GM18909 (cell line): Measurements from ENCODE around the gene PLXNA4.

Source experiments
- ATAC-seq: cut with Tn5 transposase; IDR thresholded peaks from one replicate; pipeline ENCODE4 v1.9.1; 2021; ENCODE audit warnings: mild to moderate bottlenecking; ENCODE audit not compliant: unreplicated experiment, poor library complexity

Gene PLXNA4

DNA sequence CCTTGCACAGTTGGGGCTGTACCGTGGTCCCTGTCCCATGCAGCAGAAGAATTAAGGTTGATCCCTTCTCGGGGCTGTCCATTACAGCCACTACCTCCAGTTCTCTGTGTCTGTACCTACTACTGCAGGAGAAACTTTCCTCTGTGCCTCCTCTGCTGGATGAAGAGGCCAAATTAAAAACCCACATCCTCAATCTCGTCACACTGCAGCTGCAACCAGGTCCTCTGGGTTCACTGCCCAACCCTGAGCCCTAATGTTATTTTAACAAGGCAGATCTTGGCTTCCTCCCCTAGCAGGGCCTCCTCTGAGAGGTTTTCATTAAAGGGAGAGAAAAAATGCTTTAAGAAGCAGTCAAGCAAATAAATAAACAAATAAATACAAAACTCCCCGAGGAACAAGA, 66.6 kb downstream of the PLXNA4 start:
- ATAC-seq, result no peak

GRCh38 chr7:132508724-132509353, 67.4 kb downstream of the PLXNA4 start:
- ATAC-seq, result no peak

DNA sequence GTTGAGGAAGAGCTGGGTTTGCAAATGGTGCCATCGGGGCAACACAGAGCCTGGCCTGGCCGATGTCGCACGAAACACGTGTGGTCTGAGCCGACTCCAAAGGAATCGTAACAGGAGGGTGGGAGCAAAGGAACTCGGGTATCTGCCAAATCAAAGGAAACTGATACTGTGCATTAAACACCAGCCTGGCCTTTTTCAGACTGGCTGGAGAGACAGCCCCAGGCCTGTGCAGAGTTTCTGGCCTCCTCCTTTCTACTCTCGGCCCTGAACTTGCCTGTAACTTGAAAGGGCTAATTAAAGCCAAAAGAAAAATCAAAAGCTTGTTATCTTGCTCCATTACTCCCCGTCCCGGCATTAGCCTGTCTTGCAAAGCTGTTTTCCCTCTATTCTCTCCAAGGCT, 71.4 kb downstream of the PLXNA4 start:
- no peak for ATAC-seq

DNA sequence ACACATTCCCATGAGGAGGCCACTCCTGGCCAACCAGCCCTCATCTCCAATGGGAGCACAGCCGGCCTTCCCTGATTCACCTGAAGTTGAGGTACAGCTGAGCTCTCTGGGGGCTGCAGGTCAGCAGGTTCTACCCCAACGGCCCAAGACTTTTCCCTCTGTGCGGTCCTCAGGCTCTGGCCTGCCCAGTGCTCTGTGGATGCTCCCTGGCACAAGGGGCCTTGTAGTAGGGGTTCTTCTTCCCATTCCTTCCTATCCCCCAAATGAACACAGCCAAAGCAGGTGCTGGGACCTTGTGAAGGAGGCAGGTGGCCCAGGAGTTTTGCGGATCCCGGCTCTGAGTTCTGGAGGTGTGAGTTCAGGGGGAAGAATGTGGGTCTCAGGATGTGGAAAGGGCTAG, 72.2 kb downstream of the PLXNA4 start:
- no peak for ATAC-seq

DNA sequence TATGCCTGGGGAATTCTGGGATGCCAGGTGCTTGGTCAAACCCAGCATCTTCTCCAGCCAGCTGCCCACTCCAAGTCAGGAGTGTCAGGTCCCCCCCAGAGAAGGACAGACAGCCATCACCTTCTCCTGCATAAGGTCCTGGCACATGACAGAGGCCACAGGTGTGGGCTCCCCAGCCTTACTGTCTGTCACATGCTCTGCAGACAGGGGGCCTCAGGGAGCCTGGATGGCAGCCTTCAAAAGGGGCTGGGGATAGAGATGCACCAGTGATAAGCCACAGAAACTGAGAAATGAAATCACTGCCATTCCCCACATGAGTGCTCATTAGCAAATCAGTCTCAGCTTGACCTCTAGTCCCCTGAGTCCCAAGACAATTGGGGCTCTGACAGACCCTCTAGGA, 72.9 kb downstream of the PLXNA4 start:
- ATAC-seq, result no peak

DNA sequence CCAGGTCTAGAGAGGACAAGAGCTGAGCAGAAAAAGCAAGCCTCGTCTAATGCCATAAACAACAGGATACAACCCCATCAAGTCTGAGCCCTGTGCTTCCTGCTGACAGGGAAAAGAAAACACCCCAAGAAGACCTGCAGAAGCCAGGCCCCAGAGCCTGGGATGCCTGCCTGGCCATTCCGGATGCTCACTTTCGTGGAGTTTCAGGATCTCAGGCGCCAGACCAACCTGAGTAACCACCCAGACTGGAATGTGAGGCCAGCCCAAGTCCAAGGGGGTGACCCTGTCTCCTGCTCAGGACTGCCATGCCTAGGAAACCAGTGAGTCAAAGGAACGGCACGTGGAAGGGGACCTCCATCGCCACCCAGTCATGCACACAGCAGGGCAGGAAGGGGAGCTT, 74.3 kb downstream of the PLXNA4 start:
- no peak for ATAC-seq

GRCh38 chr7:132500727-132501440, 75.4 kb downstream of the PLXNA4 start:
- ATAC-seq, result no peak

DNA sequence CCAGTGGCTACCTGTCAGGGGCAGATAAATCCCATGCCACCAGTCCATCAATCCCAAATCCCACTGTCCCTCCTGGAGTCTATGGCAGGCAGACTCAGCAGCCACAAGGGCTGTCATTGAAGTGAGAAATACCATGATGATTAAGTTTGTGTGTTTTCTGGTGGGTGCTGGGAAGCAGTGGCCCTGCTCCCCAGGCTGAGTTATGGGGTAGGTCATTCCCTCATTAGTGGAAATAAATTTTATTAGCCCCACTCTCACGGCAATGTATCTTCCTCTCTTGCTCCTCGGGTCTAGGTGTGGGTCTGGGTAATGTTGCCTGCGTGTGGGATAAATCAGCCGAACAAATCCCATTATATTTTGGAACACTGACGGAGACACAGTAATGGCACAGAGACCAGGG, 76.8 kb downstream of the PLXNA4 start:
- no peak for ATAC-seq

DNA sequence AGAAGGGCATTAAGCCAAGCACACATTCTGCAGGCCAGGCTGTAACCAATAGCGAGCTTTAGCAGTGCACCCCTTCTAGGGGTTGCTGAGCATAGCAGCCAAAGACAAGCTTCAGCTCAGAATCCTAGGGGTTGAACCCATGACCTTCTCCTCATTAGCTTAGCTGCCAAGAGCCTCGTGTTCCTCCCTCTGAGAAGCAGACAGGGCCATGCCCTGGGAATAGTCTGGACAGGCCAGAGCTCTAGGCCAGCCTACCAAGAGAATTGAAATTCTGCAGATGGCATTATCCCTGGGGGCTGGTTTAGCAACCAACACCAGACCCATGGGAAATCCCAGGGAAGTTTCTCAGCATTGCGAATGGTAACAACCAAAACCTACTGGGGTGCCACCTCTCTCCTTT, 77.2 kb downstream of the PLXNA4 start:
- ATAC-seq, result no peak

DNA sequence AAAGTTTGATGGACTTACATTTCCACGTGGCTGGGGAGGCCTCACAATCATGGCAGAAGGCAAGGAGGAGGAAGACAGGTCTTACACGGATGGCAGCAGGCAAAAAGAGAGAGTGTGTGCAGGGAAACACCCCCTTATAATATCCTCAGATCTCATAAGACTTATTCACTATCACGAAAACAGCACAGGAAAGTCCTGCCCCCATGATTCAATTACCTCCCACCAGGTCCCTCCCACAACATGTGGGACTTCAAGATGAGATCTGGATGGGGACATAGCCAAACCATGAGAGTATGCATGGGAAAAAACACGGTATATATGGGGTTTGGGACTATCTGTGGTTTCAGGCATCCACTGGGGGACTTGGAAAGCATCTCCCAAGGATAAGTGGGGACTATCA, 78.0 kb downstream of the PLXNA4 start:
- no peak for ATAC-seq

DNA sequence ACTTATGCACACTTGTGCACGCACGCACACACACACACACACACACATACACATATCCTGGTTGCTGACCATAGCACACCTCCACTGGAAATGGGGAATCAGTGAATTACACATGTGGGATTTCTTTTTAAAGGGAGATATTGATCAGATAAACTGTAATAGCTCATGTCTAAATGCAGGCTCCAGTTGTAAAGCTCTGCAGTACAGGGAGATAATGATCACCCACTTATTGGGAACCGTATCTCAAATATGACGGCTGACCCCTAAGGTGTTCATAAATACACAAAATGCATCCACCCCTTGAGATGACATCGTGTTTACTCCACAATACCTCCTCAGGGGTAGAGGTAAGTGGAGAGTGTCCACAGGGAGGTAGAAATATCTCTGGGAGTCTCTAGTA, 79.2 kb downstream of the PLXNA4 start:
- ATAC-seq, result no peak

DNA sequence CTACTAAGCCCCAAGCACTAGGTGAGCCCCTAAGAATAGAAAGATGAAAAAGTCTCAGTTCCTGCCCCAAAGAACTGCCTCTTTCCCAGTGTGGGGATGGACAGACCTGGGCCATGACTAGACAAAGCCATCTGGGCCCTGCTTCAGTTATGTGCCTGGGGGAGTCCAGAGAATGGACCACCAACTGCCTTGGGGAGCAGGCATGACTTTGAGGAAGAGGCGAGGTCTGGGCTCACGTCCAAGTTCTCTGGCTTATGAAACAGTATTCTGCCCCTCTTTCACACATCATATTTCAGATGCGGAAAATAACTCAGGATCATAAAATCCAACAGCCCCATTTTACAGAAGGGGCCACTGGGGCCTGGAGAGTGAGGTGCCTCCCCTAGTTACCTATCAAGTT, 80.3 kb downstream of the PLXNA4 start:
- ATAC-seq, result no peak

GRCh38 chr7:132494474-132494873, 81.8 kb downstream of the PLXNA4 start:
- ATAC-seq, result no peak

- ATAC-seq, result no peak
These were observed 83.3 kb downstream of the PLXNA4 start for GRCh38 chr7:132492823-132493445.

GRCh38 chr7:132491391-132491945, 84.8 kb downstream of the PLXNA4 start:
- ATAC-seq, result no peak

DNA sequence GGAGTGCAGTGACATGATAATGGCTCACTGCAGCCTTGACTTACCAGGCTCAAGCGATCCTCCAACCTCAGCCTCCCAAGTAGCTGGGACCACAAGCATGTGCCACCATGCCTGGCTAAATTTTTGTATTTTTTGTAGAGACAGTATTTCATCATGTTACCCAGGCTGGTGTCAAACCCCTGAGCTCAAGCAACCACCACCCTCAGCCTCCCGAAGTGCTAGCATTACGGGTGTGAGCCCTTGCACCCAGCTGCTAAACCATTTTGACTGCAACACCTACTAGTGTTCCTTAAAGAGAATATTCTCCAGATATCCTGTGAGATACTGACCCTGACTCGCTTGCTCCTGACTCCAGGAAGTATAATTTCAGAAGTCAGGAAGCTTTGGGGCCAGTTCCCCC, 85.8 kb downstream of the PLXNA4 start:
- no peak for ATAC-seq

DNA sequence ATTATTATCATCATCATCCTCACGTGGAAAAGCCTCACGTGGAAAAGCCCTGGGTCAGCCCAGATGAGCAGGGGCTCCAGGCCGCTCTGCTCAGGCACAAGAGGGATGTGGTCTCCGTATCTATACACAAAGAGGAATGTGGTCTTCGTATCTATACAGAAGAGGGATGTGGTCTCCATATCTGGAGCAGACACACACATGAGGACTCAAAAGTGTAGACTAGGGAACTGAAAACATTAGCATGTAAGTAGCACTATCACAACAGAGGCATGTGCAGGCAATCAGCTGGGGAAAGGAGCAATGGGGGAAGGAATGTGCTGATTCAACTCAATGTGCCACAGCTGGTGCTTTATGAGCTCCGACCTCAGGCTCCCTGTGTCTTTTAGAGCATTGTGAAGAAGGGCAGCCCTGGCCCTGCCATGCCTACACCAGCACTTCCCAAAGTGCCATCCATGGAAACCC, 86.5 kb downstream of the PLXNA4 start:
- no peak for ATAC-seq

- ATAC-seq, result no peak
These were observed 87.5 kb downstream of the PLXNA4 start for GRCh38 chr7:132488634-132489302.

GRCh38 chr7:132486274-132486610, 90.0 kb downstream of the PLXNA4 start:
- ATAC-seq, result no peak

GRCh38 chr7:132485600-132486273, 90.5 kb downstream of the PLXNA4 start:
- no peak for ATAC-seq
